ENCODE measurements around the gene CFAP100.

CFAP100 gene

GRCh38 chr3:126447456-126448106 is 52.9 kb downstream of the CFAP100 start:
- TF ChIP-seq CTCF (IDR thresholded peaks at IDR 0.05; ENCODE audit: control insufficient read depth, insufficient read depth, low read depth, low read length, missing control alignments), result no peak
- H3K4me3 ChIP-seq (ENCODE audit: control insufficient read depth, low read depth, low read length), result no peak overlapping the region
- no peak for DNase-seq (ENCODE audit: low read depth)

- no peak for DNase-seq (ENCODE audit: low read depth)
- no peak overlapping the region for H3K4me3 ChIP-seq (ENCODE audit: control insufficient read depth, low read depth, low read length)
- no peak for TF ChIP-seq CTCF (IDR thresholded peaks at IDR 0.05; ENCODE audit: control insufficient read depth, insufficient read depth, low read depth, low read length, missing control alignments)
These were observed 53.6 kb downstream of the CFAP100 start for GRCh38 chr3:126448136-126448892.

- TF ChIP-seq CTCF (IDR thresholded peaks at IDR 0.05; ENCODE audit: control insufficient read depth, insufficient read depth, low read depth, low read length, missing control alignments), result no peak
- no peak overlapping the region for H3K4me3 ChIP-seq (ENCODE audit: control insufficient read depth, low read depth, low read length)
- no peak for DNase-seq (ENCODE audit: low read depth)
These were observed 54.1 kb downstream of the CFAP100 start for GRCh38 chr3:126448893-126449180.

- H3K4me3 ChIP-seq (ENCODE audit: control insufficient read depth, low read depth, low read length), result no peak overlapping the region
- no peak for TF ChIP-seq CTCF (IDR thresholded peaks at IDR 0.05; ENCODE audit: control insufficient read depth, insufficient read depth, low read depth, low read length, missing control alignments)
- DNase-seq (ENCODE audit: low read depth), result no peak
These were observed 54.9 kb downstream of the CFAP100 start for GRCh38 chr3:126449621-126450051.

GRCh38 chr3:126450219-126450618 is 55.5 kb downstream of the CFAP100 start:
- no peak for TF ChIP-seq CTCF (IDR thresholded peaks at IDR 0.05; ENCODE audit: control insufficient read depth, insufficient read depth, low read depth, low read length, missing control alignments)
- H3K4me3 ChIP-seq (ENCODE audit: control insufficient read depth, low read depth, low read length), result no peak overlapping the region
- no peak for DNase-seq (ENCODE audit: low read depth)

GRCh38 chr3:126450744-126451143 is 56.0 kb downstream of the CFAP100 start:
- no peak for TF ChIP-seq CTCF (IDR thresholded peaks at IDR 0.05; ENCODE audit: control insufficient read depth, insufficient read depth, low read depth, low read length, missing control alignments)
- H3K4me3 ChIP-seq (ENCODE audit: control insufficient read depth, low read depth, low read length), result no peak overlapping the region
- DNase-seq (ENCODE audit: low read depth), result no peak

Measured in AG09309 (cell line).